Left ventricle myocardium inferior (tissue), 1 donor: ENCODE results near the gene NALCN. TPM values are rescaled to one million over a fixed set of nuclear protein-coding genes. Genes with fewer than 3 reads are reported as not detected.

Experiments
- DNase-seq: peaks from one replicate; pipeline ENCODE4 v3.0.0-alpha.2; 2020
- H3K27ac ChIP-seq: fragments of 200-600 bp; replicated peaks from 2 replicates; pipeline ENCODE4 v1.8.0; 2021
- H3K27me3 ChIP-seq: fragments of 200-600 bp; 2 replicates; pipeline ENCODE4 v1.8.0; 2021; ENCODE audit warnings: low read depth
- H3K36me3 ChIP-seq: fragments of 200-600 bp; 2 replicates; pipeline ENCODE4 v1.8.0; 2021
- H3K4me1 ChIP-seq: fragments of 200-600 bp; 2 replicates; pipeline ENCODE4 v1.8.0; 2021
- H3K4me3 ChIP-seq: fragments of 200-600 bp; 2 replicates; pipeline ENCODE4 v1.8.0; 2021; ENCODE audit warnings: mild to moderate bottlenecking, moderate library complexity
- H3K9me3 ChIP-seq: fragments of 200-600 bp; replicated peaks from 2 replicates; pipeline ENCODE4 v1.8.0; 2021
- intact Hi-C: fragments of 100-400 bp; cut with micrococcal nuclease; formaldehyde crosslinking; loops from one replicate; pipeline ENCODE4 v1.11.0; 2022
- total RNA-seq: library from RNA; stranded (reverse); fragmentation: NEBNext Ultra II Directional; extraction: Animal tissue kit (Norgen Biotek cat#: 25700); gene quantifications from one replicate; pipeline ENCODE4 v1.2.1, GENCODE V29; 2021
- TF ChIP-seq, protein P1 (sequence below): fragments of 200-600 bp; IDR thresholded peaks from 2 replicates; pipeline ENCODE4 v1.8.0; 2021; ENCODE audit warnings: antibody characterized with exemption, mild to moderate bottlenecking, borderline replicate concordance
- donor health status: DM: no; HTN: yes; CAD: no; lungs with severe emphysema.

Gene NALCN
- total RNA-seq, 1 donor from 2014 or later: 8.3 TPM

DNA sequence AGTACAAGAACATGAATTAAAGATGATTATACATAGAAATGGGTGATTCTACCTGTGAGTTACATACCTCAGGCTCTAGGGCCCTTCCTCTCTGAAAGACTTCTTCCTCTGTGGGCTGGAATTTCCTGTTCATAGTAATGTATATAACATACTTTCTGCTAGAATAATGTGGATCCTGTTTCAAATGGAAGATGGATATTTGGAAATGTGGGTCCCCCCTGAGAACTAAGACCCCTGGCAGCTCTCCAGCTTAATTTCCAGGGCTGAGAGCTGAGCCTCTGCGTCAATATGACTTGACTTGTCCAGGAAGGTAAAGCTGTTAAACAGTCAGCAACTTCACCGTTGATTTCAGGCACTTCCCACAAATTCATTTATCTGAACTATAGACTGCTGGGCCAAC lies 296.3 kb downstream of the NALCN start:
- no peaks in the 10 kb centered on the region for H3K9me3 ChIP-seq
- H3K4me3 ChIP-seq: no peak overlapping the region
- peaks cover 4% of the 10 kb centered on the region for H3K36me3 ChIP-seq
- H3K27ac ChIP-seq: no peak overlapping the region
- H3K27me3 ChIP-seq: no peaks in the 10 kb centered on the region
- intact Hi-C loops: no loop called here
- H3K4me1 ChIP-seq: no peaks in the 10 kb centered on the region
- DNase-seq: no peak
- TF ChIP-seq, protein P1, sequence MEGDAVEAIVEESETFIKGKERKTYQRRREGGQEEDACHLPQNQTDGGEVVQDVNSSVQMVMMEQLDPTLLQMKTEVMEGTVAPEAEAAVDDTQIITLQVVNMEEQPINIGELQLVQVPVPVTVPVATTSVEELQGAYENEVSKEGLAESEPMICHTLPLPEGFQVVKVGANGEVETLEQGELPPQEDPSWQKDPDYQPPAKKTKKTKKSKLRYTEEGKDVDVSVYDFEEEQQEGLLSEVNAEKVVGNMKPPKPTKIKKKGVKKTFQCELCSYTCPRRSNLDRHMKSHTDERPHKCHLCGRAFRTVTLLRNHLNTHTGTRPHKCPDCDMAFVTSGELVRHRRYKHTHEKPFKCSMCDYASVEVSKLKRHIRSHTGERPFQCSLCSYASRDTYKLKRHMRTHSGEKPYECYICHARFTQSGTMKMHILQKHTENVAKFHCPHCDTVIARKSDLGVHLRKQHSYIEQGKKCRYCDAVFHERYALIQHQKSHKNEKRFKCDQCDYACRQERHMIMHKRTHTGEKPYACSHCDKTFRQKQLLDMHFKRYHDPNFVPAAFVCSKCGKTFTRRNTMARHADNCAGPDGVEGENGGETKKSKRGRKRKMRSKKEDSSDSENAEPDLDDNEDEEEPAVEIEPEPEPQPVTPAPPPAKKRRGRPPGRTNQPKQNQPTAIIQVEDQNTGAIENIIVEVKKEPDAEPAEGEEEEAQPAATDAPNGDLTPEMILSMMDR: no peak

DNA sequence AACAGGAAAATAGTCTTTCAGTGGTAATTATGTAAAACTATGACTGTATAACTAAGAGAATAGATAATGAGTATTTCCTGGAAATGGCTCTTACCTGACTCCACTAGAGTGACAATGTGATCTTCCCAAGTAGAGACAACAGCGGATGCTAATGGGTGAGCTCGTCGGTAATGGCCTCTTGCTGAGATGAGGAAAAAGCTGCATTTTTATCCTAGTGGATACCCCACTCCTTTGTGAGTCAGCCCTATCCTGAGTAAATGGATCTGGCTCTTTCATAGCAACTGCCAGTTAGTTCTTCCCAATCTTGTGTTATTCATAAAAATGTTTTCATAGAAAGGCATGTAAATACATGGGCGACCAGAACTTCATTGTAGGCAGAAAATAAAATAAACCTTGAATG lies 299.5 kb downstream of the NALCN start:
- Histone ChIP-seq H3K4me1 (no peaks in the 10 kb centered on the region), H3K9me3 (no peaks in the 10 kb centered on the region), H3K36me3 (no peaks in the 10 kb centered on the region), H3K27me3 (no peaks in the 10 kb centered on the region), H3K27ac (no peak overlapping the region), H3K4me3 (no peak overlapping the region)
- TF ChIP-seq, protein P1: no peak
- intact Hi-C loops: no loop called here
- no peak for DNase-seq

DNA sequence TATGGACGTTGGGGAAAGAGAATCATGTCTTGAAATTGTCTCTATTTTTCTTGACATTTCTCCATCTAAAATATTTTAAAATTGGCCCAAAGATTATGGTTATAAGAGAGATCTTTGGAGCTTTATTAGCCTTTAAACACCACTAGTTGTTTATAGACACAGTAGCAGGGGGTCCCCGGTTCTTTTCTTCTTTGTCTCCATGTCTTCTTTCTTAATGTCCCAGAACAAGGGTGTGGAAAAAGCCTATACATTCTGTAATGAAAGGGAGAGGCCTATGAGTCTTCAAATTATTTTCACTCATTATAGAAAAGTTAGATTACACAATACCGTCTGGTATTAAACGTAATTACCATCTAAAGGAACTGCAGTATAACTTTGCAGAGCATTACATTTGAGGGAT lies 300.0 kb downstream of the NALCN start:
- H3K27me3 ChIP-seq: no peaks in the 10 kb centered on the region
- H3K4me1 ChIP-seq: no peaks in the 10 kb centered on the region
- DNase-seq: no peak
- no peak overlapping the region for H3K4me3 ChIP-seq
- H3K27ac ChIP-seq: no peak overlapping the region
- TF ChIP-seq, protein P1: no peak
- H3K9me3 ChIP-seq: no peaks in the 10 kb centered on the region
- intact Hi-C loops: no loop called here
- no peaks in the 10 kb centered on the region for H3K36me3 ChIP-seq

DNA sequence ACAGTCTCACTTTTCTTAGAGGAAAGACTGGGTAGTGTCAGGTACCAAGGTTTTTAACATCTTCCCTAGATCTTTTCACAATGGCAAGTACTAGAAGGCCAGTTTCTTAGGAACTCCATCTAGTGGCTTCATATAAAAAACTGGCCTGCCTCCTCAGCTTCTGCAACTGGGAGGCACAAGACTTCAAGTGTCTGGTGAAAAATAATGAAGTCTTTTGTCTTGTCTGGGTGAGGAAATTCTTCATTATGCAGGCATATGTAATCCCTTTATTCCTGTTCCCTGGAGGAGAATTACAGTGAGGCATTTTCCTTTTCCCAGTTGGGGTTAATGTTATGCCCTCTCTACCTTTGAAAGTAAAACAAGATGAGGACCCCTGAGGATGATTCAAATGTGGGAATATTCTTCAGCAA lies 300.5 kb downstream of the NALCN start:
- no peak for DNase-seq
- peaks cover under 1% of the 10 kb centered on the region for H3K4me1 ChIP-seq
- no peak overlapping the region for H3K27ac ChIP-seq
- H3K36me3 ChIP-seq: no peaks in the 10 kb centered on the region
- no peaks in the 10 kb centered on the region for H3K9me3 ChIP-seq
- intact Hi-C loops: no loop called here
- no peak overlapping the region for H3K4me3 ChIP-seq
- TF ChIP-seq, protein P1: no peak
- H3K27me3 ChIP-seq: no peaks in the 10 kb centered on the region

DNA sequence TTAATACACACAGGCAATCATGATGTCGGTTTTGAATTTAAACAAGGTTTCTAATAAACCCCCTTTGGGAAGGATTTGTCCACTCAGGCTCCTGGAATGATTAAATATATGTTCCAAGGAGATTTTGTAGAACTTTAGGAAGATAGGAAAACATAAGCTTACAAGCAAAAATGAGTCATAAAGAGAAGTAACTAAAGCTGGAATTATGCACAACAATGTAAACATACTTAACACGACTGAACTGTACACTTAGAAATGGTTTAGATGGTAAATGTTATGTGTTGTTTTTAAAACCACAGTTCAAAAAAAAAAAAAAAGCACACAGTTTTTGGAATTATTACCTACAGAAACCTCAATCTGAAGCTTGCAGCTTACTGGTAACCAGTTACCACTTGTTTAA lies 304.4 kb downstream of the NALCN start:
- intact Hi-C loops: no loop called here

More for the DNA sequence above, 304.4 kb downstream of the NALCN start:
- Histone ChIP-seq H3K9me3 (no peaks in the 10 kb centered on the region), H3K27ac (no peak overlapping the region), H3K4me3 (no peak overlapping the region), H3K27me3 (no peaks in the 10 kb centered on the region), H3K36me3 (peaks cover 4% of the 10 kb centered on the region), H3K4me1 (peaks cover 9% of the 10 kb centered on the region)
- TF ChIP-seq, protein P1: no peak
- no peak for DNase-seq
